HepG2 (cell line): ENCODE results near the gene AIF1. TPM values are rescaled to one million over a fixed set of nuclear protein-coding genes. Genes with fewer than 3 reads are reported as not detected.

Experiments
- ARID2 ChIP-seq: sonication (generic); formaldehyde crosslinking; IDR thresholded peaks from 2 replicates; pipeline ENCODE4 v1.8.1; 2022; ENCODE audit warnings: mild to moderate bottlenecking, missing genetic modification reagents, borderline replicate concordance
- BCL6 ChIP-seq: IDR thresholded peaks from 2 replicates; pipeline ENCODE4 v1.6.1; 2016; ENCODE audit warnings: missing genetic modification reagents, missing compliant biosample characterization
- BORCS8-MEF2B ChIP-seq: sonication (generic); formaldehyde crosslinking; IDR thresholded peaks from 2 replicates; pipeline ENCODE4 v1.8.0; 2022; ENCODE audit warnings: mild to moderate bottlenecking, missing genetic modification reagents
- EHMT2 ChIP-seq: fragments of 200-600 bp; sonication (generic); IDR thresholded peaks from 2 replicates; pipeline ENCODE4 v1.7.0; 2017; ENCODE audit warnings: antibody characterized with exemption, low read depth, low read length, borderline replicate concordance
- HOXA7 ChIP-seq: sonication (generic); formaldehyde crosslinking; IDR thresholded peaks from 2 replicates; pipeline ENCODE4 v1.8.1; 2022; ENCODE audit warnings: mild to moderate bottlenecking, missing genetic modification reagents, moderate library complexity
- NCOA1 ChIP-seq: sonication (generic); formaldehyde crosslinking; IDR thresholded peaks from 2 replicates; pipeline ENCODE4 v1.9.0; 2021; ENCODE audit warnings: missing genetic modification reagents
- POLR2G ChIP-seq: fragments of 200-400 bp; formaldehyde crosslinking; IDR thresholded peaks from 2 replicates; pipeline ENCODE4 v1.6.1; 2018; ENCODE audit warnings: mild to moderate bottlenecking, low read depth, low read length, moderate library complexity
- RXRA ChIP-seq: sonication (generic); formaldehyde crosslinking; IDR thresholded peaks from 2 replicates; pipeline ENCODE4 v1.5.1; 2020; ENCODE audit warnings: missing genetic modification reagents
- SP140L ChIP-seq: sonication (generic); formaldehyde crosslinking; IDR thresholded peaks from 2 replicates; pipeline ENCODE4 v1.4.0; 2020; ENCODE audit warnings: missing genetic modification reagents, borderline replicate concordance
- TFE3 ChIP-seq: IDR thresholded peaks from 2 replicates; pipeline ENCODE4 v1.6.1; 2016
- TIGD3 ChIP-seq: sonication (generic); formaldehyde crosslinking; IDR thresholded peaks from 2 replicates; pipeline ENCODE4 v1.5.1; 2020; ENCODE audit warnings: mild to moderate bottlenecking, missing genetic modification reagents, borderline replicate concordance
- TOPORS ChIP-seq: sonication (generic); formaldehyde crosslinking; IDR thresholded peaks from 2 replicates; pipeline ENCODE4 v1.8.0; 2023; ENCODE audit warnings: mild to moderate bottlenecking, missing genetic modification reagents
- TP53 ChIP-seq: sonication (generic); formaldehyde crosslinking; conservative IDR thresholded peaks from 2 replicates; pipeline ENCODE4 v1.4.0; 2020; ENCODE audit warnings: missing genetic modification reagents
- ZBTB8A ChIP-seq: sonication (generic); formaldehyde crosslinking; IDR thresholded peaks from 2 replicates; pipeline ENCODE4 v1.4.0; 2020; ENCODE audit warnings: mild to moderate bottlenecking, low read depth, missing genetic modification reagents, borderline replicate concordance
- ZEB1 ChIP-seq: IDR thresholded peaks from 2 replicates; pipeline ENCODE4 v1.6.1; 2012; ENCODE audit warnings: mild to moderate bottlenecking, low read depth, inconsistent platforms; ENCODE audit not compliant: insufficient replicate concordance
- ZFP36L1 ChIP-seq: sonication (generic); formaldehyde crosslinking; IDR thresholded peaks from 2 replicates; pipeline ENCODE4 v1.8.0; 2022; ENCODE audit warnings: mild to moderate bottlenecking, missing genetic modification reagents, moderate library complexity
- ZNF143 ChIP-seq: sonication (generic); formaldehyde crosslinking; IDR thresholded peaks from 2 replicates; pipeline ENCODE4 v1.4.0; 2020; ENCODE audit warnings: missing genetic modification reagents
- ZNF362 ChIP-seq: sonication (generic); formaldehyde crosslinking; IDR thresholded peaks from 2 replicates; pipeline ENCODE4 v1.4.0; 2020; ENCODE audit warnings: missing genetic modification reagents, mild to moderate bottlenecking, borderline replicate concordance
- ZNF557 ChIP-seq: sonication (generic); formaldehyde crosslinking; IDR thresholded peaks from 2 replicates; pipeline ENCODE4 v1.4.0; 2020; ENCODE audit warnings: missing genetic modification reagents
- ZNF576 ChIP-seq: sonication (generic); formaldehyde crosslinking; IDR thresholded peaks from 2 replicates; pipeline ENCODE4 v1.4.0; 2020; ENCODE audit warnings: mild to moderate bottlenecking, missing genetic modification reagents
- ZNF768 ChIP-seq: sonication (generic); formaldehyde crosslinking; IDR thresholded peaks from 2 replicates; pipeline ENCODE4 v1.4.0; 2020; ENCODE audit warnings: missing genetic modification reagents
- polyA plus RNA-seq, 8 experiments: library from polyadenylated mRNA; depleted of rRNA in 3 of 8; stranded (reverse) in 7 of 8; unstranded in 1 of 8; fragments of >200 nt; fragmentation: Illumina TruSeq in 4 of 8; extraction: Trizol in 4 of 8; gene quantifications; 2 replicates each; pipeline versions ENCODE4 v1.2.1 to v1.2.3, GENCODE V29; 2011 to 2016; ENCODE audit warnings: low read depth in 4 of 8, missing spikeins in 1 of 8, mixed read lengths in 1 of 8; ENCODE audit not compliant: insufficient read depth in 1 of 8
- total RNA-seq, 5 experiments: library from RNA; depleted of rRNA; stranded (reverse); fragments of >200 nt; fragmentation: Illumina TruSeq; extraction: Trizol; gene quantifications; 2 replicates each; pipeline ENCODE4 v1.2.3, GENCODE V29; 2016; ENCODE audit warnings: low read depth in 1 of 5

AIF1 gene
- total and polyA plus RNA-seq, 2 of the 13 experiments (the other 11 are each of a cell fraction or from before 2014, with no cell fraction given), result 1.5 TPM; not detected in 1

- TF ChIP-seq TFE3, result peak; percentile 30
- peak; percentile 19; the same call in 1 of the 2 replicates for TF ChIP-seq ZBTB8A (CRISPR knock-in tag)
- TF ChIP-seq ZNF768 (CRISPR knock-in tag), result no peak; the same call in 1 of the 2 replicates
- TF ChIP-seq ZNF576 (CRISPR knock-in tag), result no peak
- peak; percentile 89 for TF ChIP-seq POLR2G
- TF ChIP-seq ZNF143 (CRISPR knock-in tag), result 0 out of 2 replicates have a peak, but pooled peaks have one; percentile 42
- no peak for TF ChIP-seq EHMT2
- TF ChIP-seq ZNF362 (CRISPR knock-in tag), result peak; percentile 97
- TF ChIP-seq TOPORS, result peak; percentile 92
- TF ChIP-seq SP140L (CRISPR knock-in tag), result no peak
- TF ChIP-seq BCL6 (CRISPR knock-in tag), result no peak; the same call in 1 of the 2 replicates
- TF ChIP-seq HOXA7 (CRISPR knock-in tag), result no peak
- TF ChIP-seq ZEB1, result peak; percentile 21
- peak; percentile 92; the same call in 1 of the 2 replicates for TF ChIP-seq ZNF557 (CRISPR knock-in tag)
- peak; percentile 87; the same call in 1 of the 2 replicates for TF ChIP-seq ZFP36L1 (CRISPR knock-in tag)
- no peak for TF ChIP-seq TP53 (CRISPR knock-in tag)
- TF ChIP-seq BORCS8-MEF2B, result peak; percentile 93
- TF ChIP-seq RXRA (CRISPR knock-in tag), result peak; percentile 65
- TF ChIP-seq TIGD3, result no peak; the same call in 1 of the 2 replicates
- TF ChIP-seq ARID2 (CRISPR knock-in tag), result peak; percentile 86
- 0 out of 2 replicates have a peak, but pooled peaks have one; percentile 5 for TF ChIP-seq NCOA1 (CRISPR knock-in tag)
Measured at GRCh38 chr6:31619805-31620585, 5.0 kb downstream of the AIF1 start (continued).
